Peyer's patch (tissue), 4 donors: Measurements from ENCODE around the gene POLR2L.
A peak's percentile ranks its signal among the peaks of the same experiment; 100 is the strongest.

Source experiments
- POLR2A ChIP-seq, 2 donors: fragments of 450-650 bp; IDR thresholded peaks; one replicate each; pipeline ENCODE4 v1.5.1; 2017; ENCODE audit warnings: antibody characterized with exemption in 2 of 2, mild to moderate bottlenecking in 2 of 2, moderate library complexity in 2 of 2
- TF ChIP-seq, protein P1 (sequence below), 6 experiments: fragments of 450-650 bp in 4 of 6; fragments of 200-600 bp in 2 of 6; sonication (generic) in 1 of 6; IDR thresholded peaks; one replicate each; pipeline ENCODE4 v1.5.1; 2017 to 2019; ENCODE audit warnings: antibody characterized with exemption in 6 of 6, mild to moderate bottlenecking in 3 of 6, moderate library complexity in 1 of 6

DNA sequence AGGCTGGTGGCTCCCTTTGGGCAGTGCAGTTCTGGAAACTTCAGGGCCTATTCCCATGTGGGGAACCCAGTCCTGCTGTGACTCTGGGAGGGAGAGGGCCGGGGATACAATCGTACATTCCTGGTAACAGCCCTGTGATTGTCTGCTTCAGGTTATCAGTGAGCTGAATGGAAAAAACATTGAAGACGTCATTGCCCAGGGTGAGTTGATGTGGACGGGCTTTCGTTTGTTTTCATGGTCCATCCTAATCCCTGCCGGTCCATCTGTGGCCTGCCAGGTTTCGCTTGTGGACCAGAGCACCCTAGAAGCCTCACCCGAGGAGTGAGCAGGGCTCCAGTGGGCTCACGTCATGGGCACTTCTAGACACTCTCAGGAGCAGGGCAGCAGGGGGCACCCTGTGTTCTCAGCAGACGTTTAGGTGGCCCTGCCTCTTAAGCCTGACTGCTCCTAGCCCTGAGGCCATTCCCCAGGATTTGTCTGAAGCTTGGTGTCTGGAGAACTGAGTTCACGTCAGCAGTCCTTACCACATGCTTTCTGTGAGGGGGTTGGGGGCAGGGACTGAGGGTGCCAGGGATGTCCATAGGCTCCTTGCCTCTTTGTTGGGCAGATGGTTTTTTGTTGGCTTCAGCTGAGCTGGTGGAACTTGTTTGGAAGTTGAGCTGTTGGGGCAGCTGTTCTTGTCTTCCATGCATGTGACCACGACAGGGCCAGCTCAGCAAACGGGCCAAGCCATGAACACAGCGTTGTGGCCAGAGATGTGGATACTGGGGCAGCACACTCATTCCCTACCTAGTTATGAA is 30.7 kb downstream of the POLR2L start:
- TF ChIP-seq POLR2A (IDR thresholded peaks at IDR 0.05): no peak
- TF ChIP-seq, protein P1, sequence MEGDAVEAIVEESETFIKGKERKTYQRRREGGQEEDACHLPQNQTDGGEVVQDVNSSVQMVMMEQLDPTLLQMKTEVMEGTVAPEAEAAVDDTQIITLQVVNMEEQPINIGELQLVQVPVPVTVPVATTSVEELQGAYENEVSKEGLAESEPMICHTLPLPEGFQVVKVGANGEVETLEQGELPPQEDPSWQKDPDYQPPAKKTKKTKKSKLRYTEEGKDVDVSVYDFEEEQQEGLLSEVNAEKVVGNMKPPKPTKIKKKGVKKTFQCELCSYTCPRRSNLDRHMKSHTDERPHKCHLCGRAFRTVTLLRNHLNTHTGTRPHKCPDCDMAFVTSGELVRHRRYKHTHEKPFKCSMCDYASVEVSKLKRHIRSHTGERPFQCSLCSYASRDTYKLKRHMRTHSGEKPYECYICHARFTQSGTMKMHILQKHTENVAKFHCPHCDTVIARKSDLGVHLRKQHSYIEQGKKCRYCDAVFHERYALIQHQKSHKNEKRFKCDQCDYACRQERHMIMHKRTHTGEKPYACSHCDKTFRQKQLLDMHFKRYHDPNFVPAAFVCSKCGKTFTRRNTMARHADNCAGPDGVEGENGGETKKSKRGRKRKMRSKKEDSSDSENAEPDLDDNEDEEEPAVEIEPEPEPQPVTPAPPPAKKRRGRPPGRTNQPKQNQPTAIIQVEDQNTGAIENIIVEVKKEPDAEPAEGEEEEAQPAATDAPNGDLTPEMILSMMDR (IDR thresholded peaks at IDR 0.05): peak in 1 of 6 experiments; percentile 21
